COLO668 (cell line): ENCODE data around the gene ADAMTS2.

Experiments
- DNase-seq: peaks from one replicate; lab custom pipeline; 2025; ENCODE audit not compliant: unreplicated experiment; lab: John Stamatoyannopoulos, UW

The ADAMTS2 gene

DNA sequence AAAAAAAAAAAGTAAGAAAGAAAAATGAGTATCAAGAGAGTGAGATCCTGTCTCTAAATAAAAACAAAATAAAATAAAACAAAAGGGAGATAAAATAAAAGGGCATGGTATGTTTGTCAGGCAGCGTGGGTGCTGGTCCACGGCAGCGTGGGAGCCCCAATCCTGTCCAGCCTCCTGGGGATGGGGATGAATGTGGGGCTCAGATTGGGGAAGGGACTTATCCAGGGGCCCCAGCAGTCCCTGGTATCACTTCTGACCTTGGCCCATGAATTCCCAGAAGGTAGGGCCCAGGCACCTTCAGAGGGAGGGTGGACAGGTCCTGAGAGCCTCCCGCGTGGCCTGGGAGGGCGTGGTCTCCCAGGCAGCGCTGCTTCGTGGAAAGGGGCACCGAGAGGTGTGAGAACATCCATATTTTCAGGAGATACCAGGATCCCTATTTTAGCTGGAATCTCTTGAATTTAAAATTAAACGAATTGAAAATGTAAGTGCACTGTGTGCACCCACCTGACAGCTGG is 213.9 kb downstream of the ADAMTS2 start:
- no peak for DNase-seq

DNA sequence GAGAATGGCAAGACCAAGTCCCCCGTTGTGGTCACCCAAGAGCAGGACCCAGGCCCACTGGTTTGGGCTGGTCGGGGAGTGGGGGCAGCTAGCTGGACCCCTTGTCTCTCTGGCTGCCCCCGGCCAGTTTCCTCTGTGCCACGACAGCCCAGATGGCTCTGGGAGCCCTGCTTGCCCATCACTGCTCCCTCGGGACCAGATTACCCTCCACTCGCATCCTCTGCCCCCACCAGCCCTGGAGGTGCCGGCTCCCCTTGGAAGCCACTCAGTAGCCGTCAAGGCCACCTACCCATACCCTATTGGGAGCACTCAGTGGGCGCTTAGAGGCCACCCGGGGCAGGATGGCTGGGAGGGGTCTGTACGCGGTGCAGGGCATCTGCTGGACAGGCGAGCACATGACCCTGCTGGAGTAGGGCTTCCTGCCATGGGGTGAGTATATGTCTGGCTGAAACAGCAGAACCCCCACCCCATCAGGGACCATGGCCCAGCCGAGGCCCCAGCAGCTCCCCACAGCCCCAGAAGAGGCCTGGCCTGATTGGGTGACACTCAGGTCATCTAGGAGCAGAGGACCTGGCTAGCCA is 215.1 kb downstream of the ADAMTS2 start:
- no peak for DNase-seq

DNA sequence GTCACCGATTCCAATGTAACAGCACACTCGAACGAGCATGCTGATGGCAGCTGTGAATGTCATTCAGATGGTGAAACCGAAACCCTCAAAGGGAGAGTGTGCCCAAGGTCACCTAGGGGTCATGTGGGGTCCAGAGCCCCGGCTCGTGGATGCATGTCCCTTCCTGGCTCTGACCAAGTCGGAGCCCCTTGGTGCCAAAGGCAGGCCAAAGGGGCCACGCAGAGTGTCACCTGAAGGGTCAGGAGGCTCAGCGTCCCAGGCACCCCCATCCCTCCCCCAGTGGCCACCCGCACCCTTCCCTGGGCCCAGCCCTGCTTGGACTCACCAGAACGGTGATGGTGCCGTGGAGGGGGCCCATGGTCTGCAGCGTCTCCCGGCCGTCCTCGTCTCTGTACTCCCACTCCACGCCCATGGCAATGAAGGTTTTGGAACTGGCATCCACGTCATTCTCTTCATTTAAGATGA is 215.6 kb downstream of the ADAMTS2 start:
- DNase-seq = no peak

DNA sequence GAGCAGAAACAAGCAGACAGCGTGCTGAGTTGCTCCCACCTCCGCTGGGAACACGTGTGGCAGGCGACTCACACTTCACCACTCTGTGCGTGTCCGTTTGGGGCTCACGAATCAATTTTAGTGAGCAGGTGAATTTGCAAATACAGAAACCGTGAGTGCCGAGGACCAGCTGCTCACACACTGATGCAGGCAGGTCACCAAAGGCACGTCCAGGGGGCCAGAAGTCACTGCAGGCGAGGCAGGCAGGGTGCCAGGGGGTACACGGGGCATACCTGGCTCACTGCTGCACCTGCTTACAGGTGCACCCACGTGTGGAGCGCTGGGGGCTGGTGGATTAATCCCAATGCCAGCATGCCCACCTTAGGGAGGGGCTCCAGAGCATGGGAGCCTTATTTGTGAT is 216.3 kb downstream of the ADAMTS2 start:
- no peak for DNase-seq

DNA sequence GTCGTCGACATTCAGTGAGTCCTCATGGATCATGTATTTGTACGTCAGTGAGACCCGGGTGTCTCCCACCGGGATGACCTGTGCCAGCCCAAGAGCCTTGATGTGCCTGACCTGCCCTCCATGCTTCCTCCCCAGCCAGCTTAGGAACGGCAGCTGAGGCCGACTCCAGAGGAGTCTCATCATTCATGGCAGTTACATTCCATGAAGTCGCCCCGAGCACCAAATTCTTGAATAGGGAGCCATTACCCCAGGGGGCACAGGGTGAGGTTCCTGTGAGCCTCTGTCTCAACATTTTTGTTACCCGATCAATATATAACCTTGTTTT is 217.3 kb downstream of the ADAMTS2 start:
- DNase-seq = no peak

DNA sequence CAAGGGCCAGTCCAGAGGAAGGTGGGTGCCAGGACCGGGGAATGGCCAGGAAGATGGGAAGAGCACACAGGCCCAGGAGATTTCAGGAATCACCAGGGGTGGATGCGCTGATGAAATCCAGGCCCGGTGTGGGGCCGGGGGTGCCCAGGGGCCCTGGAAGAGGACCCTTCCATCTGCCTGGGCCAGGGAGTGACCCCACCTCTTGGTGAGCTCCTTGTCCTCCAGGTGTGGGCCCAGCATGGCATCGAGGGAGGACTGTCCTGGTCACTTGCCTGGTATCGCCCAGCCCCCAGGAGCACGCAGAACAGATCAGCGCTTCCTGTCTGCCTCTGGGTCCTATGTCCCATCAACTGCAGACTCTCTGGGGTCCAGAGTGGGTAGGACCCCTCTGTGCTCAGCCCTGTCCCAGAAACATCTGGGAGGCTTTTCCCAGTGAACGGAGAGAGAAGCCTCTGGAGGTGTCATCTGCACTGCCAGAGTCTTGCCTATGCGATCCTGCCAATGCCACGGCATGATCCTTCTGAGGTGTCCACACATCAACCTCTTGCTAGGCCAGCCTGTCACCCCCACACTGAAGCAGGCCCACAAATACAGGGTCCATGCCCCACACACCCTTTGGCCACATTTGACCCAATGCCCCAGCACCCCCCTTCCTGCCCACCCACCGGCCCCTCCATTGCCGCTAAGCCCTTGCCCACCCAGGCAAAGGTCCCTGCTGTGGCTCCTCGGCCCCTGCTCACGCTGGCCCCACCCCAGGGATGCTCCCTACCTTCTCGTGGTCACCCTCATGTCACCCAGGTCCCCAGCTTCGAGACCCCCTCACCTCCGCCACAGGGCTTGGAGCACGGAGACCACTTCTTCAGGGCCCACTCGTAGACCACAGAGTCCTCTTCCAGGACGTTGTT is 217.9 kb downstream of the ADAMTS2 start:
- DNase-seq = no peak

DNA sequence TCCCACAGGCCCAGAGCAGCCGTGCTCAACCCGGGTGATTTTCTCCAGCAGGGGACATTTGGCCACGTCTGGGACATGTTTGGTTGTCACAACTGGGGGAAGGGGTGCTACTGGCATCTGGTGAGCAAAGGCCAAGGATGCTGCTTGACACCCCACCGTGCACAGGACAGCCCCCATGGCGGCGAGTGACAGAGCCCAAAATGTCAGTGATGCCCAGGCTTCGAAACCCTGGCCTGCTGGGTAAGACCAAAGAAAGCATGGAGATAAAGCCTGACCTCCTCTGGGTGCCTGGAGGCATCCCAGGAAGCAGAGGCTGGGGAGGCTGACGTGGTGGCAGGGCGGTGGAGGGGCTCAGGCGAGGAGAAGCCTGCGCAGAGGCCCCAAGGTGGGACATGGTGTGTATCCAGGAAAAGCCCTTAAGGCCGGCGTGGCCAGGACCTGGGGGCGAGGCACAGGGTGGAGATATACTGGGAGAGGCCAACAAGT is 218.7 kb downstream of the ADAMTS2 start:
- no peak for DNase-seq

DNA sequence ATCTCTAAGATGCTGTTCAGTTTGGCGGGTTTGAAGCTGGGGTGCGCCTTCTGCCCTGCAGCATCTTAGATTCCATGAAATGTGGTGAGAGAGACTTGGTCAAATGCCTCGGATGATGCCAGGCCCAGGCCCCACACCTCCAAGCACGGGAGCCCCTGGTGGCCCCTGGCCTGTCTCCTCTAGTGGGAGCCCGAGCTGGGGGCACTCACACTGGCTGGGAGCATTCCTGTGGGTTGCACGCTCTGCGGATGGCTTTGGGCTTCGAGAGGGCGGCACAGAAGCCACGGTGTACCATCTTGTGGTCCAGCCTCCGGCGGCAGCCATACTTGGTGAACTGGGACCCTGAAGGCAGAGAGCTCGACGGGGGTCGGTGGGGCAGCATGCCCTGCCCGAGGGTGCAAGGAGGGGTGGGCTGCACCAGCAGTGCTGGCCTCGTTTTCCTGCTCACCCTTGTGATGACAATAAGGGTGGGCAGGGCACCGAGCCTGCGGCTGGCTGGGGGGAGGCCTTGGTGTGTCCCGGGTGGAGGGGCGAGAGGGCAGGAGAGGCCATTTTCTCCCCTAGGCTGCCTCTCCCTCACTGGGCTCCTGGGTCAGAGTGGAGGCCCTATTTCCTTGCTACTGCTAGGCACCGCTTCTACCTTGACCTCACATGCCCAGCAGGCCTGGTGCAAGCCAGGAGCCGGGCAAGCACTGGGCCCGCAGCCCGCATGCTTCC is 219.3 kb downstream of the ADAMTS2 start:
- no peak for DNase-seq

DNA sequence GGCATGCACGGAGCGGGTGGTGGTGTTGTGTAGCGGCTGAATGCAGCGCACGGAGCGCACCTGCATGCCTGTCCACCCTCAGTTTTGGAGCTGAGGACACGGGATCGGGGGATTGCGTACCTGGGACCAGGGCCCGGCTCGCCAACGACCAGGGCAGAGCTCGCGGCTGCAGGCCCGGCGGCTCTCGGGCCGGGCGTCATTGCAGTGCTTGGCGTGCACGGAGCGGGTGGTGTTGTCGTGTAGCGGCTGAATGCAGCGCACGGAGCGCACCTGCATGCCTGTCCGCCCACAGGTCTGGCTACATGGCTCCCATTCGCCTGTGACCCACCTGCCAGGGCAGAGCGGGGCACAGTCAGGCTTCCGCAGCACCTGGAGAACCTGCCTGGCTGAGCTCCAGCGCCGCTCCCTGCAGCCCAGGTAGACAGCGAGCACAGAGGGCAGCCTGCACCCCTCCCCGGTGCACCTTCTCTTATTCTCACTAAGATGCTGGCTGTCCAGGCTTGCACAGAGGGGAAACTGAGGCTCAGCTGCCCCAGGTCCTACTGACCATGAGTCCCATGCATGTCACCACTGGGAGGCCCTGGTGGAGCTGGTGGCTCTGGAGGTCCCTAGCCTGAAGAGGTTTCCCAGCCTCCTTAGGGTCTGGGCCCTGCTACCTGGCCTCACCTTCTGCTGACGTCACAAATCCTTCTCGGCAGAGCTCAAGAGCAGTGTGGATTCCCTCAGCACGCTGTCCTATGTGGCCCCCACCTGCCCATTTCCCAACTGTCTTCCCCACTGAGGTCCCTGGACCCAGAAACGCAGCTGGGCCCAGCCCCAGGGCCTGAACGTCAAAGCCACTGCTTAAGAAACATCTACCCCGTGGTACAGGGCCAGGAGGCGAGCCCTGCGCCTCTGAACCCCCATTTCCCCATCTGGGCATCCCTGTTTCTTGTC is 220.1 kb downstream of the ADAMTS2 start:
- no peak for DNase-seq

DNA sequence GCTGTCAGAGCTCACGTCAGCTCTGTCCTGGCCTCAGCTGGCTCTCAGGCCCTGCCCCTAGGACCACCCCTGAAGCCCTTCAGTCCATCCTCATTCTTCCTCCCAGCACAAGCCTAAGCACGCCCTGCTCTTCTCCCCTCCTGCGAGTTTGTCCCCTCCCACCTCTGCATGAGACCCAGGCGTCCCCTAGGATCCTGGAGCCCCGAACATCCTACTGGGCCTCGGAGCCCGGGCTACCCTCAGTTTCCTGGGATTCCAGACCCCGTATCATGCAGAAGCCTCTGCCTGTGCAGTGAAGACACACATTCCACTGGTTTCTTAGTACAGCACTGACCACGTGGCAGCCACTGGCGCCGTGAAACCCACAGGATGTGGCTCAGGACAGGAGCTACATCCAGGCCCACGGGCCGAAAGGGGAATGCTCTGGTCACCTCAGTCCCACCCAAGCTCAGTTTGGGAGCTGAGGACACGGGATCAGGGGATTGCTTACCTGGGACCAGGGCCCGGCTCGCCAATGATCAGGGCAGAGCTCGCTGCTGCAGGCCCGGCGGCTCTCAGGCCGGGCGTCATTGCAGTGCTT is 220.9 kb downstream of the ADAMTS2 start:
- no peak for DNase-seq

DNA sequence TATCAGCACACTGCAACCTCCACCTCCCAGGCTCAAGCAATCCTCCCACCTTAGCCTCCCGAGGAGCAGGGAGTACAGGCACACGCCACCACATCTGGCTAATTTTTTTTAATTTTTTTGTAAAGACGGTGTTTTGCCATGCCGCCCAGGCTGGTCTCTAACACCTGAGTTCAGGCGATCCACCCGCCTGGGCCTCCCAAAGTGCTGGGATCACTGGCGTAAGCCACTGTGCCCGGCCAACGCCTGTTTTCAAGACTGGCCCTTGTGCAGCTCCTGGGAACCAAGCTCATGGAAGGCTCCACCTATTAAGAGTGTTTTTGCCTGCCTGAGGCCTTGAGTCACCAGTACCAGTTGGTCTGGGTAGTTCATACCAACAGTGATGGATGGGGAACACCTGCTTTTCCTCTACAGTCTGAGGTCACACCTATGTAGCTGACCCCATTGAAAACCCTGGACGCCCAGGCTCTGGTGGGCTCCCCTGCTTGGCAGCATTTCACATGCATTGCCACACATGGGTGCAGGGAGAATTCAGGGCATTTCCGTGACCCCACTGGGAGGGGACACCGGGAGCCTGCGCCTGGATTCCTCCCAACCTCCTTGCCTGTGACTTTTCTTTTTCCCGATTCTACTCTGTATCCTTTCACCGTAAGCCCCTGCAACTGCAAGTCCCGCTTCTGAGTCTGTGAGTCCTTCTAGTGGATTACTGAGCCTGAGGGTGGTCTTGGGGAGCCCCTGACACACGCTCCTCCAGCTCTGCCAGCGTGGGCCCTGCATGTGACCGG is 221.6 kb downstream of the ADAMTS2 start:
- no peak for DNase-seq

DNA sequence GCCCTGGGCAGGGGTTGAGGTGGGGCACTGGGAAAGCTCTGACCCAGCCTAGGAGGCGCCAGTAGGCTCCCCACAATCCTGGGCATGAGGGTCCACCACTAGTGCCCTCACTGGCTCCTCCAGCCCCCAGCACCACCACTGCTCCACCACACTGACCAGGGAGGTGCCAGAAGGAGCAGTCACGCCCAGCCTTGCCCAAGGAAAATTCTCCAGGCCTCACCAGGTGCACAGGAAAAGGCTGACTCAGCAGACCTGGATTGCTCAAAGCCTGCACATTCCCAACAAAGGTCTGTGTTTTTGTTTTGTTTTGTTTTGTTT is 222.2 kb downstream of the ADAMTS2 start:
- DNase-seq = no peak

DNA sequence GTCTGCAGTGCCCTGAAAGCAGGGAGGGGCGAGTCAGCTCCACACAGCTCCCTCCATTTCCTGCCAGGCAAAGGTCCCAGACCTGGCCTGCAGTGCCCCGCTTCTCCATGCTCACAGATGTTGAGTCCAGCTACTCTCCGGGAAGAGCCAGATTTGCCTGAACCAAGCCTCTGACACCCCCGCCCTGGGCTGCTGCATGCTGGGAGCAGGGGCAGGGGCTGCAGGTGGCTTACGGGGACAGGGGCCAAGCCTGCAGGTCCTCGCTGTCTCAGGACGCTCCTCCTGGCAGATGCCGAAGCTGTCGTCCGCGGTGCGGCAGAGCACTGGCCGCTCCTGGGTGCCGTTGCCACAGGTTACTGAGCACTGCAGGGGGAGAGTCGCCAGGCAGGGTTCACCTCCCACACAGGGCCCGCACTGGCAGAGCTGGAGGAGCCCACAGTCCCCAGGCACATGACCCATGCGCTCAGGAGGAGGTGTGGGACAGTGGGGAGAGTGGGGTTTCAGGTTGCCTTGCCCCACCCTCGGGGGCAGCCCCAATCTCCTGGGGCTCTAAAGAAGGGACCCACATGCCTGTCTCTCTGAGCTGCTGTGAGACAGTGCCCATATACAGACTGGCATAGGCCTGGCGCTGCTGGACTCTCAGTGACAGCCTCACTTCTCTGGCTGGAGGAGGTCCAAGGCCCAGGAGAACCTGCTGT is 222.7 kb downstream of the ADAMTS2 start:
- DNase-seq = no peak

DNA sequence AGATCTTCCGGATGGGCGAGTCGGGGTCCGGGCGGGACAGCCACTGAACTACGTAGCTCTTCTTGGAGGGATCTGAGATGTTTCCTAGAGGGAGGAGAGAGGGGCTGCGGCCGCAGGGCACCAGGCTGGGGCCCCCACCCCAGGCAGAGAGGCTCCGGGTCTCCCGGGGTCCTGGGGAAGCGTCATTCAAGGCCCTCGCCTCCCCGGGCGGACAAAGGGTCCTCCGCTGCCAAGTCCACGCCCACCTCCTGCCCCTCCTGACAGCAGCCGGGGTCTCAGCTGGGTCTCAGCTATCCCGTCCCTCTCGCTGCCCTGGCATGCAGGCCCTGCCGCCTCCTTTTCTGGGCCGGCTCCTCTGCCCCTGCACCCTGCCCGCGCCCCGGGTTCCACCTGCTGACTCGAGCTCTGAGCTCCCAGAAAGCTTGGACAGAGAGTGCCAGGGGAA is 223.6 kb downstream of the ADAMTS2 start:
- DNase-seq = no peak

DNA sequence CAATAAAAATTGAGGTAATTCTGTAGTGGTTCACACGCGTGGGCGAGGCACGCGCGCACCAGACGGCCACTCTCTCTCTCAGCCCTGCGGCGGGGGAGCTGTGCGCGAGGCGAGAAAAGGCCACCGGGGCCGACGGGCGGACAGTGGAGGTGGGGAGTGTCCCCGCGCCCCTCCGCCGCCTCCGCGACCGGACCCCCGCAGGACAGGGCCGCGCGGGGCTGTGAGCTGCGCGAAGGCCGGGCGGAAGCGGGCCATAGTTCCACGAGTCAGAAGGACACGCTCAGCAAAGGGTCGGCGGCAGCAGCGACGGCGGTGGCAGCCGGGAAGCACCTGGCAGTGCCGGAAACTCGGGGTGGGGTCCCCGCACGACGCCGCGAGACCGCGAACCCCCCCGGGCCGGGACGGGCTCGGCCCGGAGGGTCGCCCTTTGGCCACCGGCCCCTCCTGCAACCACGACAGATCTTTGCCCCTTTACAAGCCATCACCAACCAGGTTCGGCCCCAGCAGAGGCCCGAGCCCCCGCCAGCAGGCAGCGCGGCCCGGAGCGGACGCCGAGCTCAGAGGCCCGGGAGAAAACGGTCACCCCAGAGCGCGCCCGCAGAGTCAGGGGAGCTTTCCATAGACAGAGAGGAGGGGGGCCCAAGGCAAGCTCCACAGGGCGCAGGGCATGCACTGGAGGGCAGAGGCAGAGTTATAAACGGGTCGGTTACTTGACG is 224.2 kb downstream of the ADAMTS2 start:
- no peak for DNase-seq

DNA sequence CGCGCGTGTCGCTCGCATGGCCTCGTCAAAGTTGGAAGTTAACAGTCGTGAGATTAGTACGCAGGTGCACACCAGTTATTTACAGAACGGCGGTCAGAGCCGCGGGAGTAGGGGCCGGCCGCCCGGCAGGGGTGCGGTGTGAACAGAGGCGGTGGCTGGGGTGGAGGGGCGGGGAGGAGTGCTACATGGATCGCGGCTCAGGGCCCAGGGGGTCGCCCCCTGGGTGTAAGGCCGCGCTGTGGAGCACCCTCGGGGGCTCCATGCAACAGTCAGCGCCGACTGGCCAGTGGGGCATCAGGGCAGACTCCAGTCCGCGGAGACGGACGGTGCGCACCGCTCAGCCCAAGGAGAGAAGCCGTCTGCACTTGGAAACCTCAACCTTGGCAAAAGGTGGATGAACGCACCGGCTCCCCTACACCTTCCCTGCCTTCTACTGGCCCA is 224.8 kb downstream of the ADAMTS2 start:
- DNase-seq = no peak

DNA sequence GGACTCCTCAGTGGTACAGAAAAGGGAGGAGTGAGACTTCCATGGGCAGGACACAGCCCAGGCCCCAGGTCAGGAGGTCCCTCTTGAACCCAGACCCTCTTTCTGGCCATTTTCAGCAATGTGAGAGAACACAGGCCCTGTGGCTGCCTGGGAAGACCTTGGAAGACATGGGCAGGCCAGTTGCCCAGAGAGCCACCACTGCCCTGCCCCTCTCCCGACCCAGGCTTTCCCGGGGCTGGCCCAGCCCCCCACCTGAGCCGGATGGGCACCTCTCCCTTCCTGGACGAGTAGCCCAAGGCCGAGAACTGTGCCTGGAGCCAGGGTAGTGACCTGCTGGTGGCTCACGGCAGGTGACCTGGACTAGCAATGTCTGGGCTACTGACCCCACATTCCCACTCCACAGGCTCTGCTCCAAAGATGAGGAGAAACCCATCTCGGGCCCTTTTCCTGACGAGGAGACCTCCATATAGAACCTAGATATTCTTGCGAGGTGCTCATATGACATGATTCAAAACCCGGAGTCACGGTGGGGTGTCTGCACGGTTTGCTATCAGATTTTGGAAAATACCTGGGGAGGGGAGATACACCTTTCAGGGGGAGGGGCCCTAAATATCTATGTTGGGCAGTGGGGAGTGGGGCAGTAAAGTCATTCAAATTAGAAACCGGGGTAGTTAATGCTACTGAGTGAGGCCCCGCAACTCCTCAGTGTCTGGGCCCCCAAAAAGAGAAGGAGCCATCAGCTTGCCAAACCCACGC is 225.7 kb downstream of the ADAMTS2 start:
- no peak for DNase-seq
